NCI-H510A treated with DMSO at 0.1 percent for 48 hours (cell line): ENCODE results near the gene ENOX2.

Source experiments
- DNase-seq: peaks from one replicate; lab custom pipeline; 2025; lab: John Stamatoyannopoulos, UW

The ENOX2 gene

DNA sequence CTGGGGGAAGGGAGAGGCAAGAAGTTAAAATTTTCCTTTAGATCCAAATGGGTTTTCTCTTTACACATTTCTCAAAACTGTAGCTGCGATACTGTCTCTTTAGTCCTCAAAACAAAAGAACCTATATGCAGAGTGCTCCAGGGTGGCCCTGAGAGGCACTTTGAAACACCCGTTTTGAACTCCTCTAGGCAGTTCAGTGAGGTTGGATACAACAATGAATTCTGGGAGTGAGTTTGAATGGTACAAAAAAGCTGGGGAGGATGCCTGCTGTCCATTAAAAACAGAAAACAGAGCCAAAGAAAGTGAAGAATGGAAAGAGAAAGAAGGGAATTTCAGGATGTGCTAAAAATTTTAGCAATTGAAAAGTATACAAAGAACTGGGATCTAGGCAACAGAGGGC lies 23.1 kb downstream of the ENOX2 start:
- DNase-seq: no peak

DNA sequence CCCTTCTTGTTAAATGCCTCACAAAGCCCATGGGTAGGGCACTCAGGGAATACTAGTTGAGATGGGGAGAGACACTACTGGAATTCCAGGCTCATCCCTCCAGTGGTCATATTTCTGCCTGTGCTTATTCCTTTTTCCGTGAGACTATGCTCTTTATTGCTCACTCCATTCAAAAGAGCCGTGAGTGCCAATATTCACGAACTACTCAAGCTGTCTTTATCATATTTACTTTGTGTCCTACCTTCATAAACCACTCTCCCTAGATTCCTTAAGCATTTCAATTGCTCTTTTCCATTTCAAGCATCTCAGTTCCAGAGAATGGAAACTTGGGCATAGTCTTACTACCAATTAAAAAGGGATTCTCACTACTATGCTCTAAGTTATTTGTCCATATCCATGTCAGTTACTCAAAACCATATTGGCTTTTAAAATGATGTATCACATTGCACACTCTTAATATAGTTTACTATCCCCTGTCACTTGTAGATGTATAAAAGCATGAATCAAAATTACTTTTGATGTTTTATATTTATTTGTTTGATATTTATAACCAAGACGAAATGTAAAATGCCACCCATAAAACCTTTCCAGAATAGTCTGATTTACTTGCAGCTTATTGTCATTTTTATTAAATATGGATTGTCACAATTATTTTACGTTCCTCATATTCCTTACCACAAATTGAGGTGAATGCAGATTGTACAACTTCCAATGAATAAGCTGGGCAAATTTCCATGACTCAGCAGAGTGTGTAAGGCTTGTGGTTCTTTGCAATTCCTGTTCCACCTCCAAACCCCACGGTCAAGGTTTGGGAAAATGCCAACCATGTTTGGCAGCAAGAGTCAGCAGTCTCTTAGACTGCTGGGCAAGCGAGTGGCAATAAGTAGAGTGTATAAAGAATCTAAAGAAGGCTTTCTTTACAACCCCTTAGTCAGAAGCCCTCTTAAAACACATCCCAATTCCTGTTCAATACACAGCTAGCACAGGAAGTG lies 24.4 kb downstream of the ENOX2 start:
- DNase-seq: no peak

DNA sequence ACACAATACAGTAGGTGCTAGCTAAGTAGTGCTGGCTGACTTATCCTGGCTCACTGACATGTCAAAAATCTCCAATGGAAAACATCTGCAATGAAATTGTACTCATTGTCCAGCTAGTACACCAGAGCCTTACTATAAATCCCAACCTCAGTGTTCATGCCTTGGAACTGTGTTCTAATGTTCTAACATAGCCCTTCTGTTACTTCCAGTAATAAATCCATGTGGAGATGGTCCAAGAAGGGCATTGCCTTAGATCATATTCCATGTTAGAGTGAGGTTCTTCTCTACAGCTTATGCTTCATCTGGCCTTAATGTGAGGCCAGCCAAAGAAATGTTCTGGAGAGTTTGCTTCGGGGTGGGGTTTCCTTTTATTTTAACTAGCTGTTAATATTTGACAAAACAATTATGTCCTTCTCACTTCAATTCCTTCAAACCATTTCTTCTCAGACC lies 25.1 kb downstream of the ENOX2 start:
- no peak for DNase-seq

DNA sequence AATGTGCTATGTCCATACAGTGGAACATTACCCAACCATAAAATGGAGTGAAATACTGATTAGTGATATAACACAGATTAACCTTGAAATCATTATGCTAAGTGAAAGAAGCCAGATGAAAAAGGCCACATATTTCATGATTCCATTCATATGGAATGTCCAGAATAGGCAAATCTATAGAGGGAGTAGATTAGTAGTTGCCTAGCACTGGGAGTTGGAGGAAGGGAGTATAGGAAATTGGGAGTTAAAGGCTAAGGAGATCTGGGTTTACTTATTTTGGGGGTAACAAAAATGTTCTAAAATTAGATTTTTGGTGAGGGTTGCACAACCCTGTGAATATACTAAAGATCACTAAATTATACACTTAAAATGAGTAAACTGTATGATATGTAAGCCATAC lies 26.8 kb downstream of the ENOX2 start:
- DNase-seq: no peak

DNA sequence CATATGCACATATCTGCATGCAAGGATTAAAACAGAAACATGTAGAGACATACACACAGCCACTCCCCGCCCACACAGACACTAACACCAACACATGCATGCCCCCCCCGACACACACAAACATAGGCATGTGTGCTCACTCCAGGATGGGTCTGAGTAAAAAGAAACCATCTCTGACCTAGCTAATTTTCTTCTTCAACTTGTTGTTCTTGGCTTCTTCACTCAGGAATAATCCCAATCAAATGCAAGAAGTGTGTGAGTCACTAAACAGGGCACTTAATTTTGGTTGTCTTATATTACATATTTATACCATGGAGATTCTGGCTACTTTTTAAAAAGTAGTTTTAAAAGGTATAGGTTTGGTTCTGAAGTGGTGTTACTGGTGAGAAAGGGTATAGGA lies 28.3 kb downstream of the ENOX2 start:
- DNase-seq: no peak

DNA sequence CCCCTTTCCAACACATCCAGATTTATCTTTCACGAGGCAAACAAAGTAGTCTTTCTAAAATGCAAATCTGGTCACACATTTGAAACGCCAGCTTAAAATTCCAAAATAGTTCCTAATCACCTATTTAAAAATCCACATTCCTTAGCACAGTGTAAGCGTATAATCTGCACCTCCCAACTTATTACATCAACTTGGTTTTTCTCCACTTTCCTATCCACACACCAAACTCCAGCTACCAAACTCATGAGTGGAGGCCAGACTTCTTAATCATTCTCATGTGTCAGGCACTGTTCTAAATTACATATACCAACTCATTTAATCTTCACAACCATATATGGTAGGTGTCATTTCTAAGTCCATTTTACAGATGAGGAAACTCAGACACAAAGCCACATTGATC lies 33.8 kb downstream of the ENOX2 start:
- DNase-seq: no peak

DNA sequence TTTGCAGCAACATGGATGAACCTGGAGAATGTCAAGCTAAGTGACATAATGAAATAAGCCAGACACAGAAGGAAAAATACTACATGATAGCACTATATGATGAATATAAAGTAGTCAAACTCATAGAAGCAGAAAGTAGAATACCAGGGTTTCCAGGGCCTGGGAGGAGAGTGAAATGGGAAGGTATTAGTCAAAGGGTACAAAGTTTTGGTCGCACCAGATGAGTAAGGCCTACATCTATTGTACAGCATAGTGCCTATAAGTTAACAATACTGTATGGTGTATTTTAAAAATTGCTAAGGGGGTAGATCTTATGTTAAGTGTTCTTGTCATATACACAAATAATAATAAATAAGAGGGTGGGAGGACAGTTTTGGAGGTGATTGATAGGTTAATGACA lies 41.5 kb downstream of the ENOX2 start:
- no peak for DNase-seq

DNA sequence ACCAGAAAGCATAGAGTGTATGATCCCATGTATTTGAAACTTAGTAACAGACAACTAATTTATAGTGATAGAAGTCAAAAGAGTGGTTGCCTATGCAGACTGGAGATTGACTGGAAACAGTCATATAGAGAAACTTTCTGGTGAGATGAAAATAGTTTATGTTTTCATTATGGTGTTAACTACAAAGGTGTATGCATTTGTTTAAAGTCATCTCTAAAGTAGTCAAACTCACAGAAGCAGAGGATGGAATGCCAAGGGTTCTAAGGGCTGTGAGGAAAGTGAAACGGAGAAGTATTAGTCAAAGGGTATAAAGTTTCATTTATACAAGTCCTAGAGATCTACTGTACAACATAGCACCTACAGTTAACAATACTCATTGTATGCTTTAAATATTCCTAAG lies 45.8 kb downstream of the ENOX2 start:
- no peak for DNase-seq

DNA sequence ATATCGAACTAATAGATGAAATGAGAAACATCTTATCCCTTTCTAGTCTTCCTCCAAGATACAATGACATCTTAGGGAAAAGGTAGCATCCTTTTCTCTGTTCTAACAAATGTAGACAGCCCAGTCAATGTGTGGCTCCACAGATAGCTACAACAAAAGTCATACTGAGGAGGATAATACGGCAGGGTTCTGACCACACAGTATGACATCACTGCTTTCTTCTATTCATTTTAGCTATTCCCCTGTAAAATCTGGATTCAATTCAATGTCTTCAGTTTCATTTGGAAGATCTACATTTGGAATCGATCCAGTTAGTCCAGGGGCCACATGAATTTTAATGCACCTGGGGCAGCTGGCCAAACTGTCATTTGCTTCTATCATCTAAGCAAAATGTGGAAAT lies 51.4 kb downstream of the ENOX2 start:
- no peak for DNase-seq

DNA sequence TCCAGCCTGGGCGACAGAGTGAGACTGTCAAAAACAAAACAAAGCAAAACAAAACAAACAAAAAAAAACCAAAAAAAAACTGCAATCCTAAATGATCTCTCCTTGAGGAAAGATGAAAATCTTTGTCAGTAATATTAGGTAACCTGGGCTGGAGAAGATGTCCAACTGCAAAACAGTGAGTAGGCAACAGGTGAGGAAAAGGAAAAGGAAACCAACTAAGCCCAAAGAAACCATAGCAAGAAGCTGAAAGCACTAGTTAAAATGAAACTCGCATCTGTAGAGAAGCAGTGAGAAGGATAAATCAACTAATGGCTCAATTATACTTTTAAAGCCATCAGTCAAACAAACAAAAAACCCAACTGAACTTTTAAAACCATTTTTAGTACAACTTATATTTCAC lies 54.2 kb downstream of the ENOX2 start:
- DNase-seq: no peak

DNA sequence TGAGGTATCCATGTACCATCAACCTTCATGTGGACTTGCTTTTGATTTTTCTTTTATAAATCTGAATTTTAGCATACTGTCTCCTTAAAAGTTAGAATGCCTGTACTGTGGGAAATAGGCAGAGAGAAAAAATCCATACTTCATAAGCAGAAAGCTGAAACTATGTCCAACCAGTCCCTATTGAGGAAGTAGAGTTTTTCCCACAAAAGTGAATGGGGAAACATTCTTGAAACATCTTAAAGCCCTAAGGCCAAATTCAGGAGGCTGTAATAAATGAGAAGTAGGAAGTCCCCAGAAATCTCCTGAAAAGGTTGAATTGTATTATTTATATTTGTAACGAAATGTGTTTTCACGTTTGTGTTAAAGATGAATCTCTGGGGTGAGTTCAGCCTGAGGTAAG lies 56.3 kb downstream of the ENOX2 start:
- no peak for DNase-seq

DNA sequence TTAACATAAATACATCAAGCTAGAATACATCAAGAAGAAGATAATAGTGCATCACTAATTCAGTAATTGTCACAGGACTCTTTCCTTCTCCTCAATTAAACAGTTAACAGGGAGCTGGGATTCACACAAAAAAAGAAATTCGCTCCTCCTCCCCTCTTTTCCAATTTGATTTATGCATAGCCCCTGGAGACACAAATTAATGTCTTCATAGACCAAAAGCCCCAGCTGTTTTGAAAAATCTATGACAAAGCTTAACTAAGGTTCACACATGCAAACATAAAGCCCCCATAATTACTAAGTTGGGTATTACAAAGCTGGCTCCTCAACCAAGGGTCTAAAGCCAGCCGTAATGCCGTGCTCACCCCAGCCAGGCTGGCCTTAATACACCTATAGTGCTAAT lies 61.2 kb downstream of the ENOX2 start:
- no peak for DNase-seq

DNA sequence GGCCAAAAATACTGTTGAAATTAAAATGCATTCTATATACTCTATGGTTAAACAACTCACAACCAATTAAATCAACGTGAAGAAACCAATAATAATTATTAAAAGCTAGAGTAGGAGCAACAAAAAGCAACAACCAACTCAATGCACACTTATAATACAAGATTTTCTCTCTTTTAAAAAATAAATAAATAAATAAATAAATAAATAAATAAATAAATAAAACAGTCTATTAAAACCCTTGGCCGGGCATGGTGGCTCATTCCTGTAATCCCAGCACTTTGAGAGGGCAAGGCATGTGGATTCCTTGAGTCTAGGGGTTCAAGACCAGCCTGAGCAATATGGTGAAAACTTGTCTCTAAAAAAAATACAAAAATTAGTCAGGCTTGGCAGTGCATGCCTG lies 62.7 kb downstream of the ENOX2 start:
- DNase-seq: no peak

DNA sequence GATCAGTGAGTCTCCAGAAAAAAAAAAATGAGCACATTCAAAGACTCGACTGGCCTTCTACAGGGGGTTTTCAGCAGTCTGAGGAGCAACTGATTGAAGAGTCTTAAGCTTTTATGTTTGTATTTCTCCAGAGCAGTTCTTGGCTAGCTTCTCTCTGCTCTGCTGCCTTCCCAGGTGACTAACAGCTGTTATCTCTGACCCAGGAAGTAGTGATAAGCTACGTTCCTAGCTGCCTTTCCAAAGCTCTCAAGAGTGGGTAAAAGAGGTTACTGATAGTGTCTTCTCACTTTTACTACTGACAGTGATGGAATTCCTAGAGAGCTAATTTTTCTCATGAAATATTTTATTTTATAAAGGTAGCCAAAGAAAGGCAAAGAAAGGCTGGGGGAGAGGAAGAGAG lies 66.6 kb downstream of the ENOX2 start:
- DNase-seq: no peak

DNA sequence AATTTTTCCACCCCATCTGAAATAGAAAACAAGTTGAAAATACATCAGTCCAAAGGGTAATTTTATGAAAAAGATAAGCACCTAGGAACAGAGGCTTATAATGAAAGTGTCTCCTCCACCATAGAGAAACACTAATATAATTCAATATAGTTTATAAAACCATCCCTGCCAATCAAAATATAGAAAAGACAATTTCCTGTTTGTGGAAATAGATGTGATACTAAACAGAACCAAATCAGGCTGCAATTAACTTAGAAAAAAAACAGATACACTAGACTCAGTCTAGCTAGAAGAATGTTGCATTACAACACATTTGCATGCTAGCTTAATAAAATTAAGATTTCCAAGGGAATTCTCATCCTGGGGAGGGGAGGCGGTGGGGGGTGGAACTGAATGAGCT lies 68.2 kb downstream of the ENOX2 start:
- no peak for DNase-seq

DNA sequence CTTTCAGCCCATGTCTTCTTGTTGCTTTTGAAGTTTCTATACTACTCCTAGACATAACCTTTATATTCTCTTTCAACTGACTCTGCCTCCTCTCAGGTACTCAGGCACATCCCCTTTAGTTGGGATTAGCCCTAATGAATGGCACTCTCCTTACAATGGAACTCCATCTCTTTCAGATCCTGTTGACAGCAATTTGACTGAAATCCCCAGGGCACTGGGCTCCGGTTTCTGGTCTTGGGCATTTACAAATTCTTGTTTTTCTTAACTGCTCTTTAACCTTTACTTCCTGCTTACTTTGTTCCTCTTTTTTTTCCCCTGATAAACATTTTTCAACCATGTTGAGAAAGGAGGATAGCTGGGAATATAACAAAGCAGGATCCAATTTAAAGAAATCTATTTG lies 68.9 kb downstream of the ENOX2 start:
- no peak for DNase-seq

DNA sequence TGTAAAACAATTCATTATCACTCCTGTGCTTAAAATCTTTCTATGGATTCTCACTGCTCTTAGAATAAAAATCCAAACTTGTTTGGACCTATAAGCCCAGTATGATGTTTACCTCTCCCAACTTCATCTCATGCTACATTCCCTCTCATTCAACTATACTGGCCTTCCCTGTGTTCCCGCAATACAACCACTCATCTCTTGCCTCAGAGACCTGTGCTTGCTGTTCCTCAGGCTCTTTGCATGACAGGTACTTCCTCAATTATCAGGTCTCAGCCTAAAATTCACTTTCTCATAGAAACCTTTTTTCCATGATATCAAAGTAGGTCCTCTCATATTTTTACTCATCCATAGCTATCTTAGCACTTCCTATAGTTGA lies 71.7 kb downstream of the ENOX2 start:
- DNase-seq: no peak

DNA sequence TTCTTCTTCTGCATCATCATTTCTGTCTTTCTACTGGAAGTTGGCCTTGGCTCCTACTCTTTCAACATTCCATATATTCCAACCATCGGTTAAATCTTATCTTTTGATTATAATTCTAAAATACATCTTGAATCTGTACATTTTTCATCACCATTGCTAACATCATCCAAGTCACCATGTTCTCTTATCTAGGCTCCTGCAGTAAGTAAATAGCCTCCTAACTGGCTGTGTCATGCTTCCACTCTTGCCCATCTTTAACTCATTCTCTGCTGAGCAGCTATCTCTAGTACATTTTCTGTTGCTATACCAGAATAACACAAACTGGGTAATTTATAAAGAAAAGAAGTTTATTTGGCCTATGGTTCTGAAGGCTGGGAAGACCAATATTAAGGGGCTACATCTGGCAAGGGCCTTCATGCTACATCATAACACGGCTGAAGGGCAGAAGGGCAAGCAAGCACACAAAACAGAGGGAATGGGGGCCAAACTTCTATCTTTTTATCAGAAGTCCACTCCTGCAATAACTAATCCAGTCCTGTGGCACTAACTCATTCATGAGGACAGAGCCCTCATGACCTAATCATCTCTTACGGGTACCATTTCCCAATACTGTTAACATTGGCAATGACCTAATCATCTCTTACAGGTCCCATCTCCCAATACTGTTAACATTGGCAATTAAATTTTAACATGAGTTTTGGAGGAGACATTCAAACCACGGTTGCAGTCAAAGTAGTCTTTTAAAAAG lies 72.2 kb downstream of the ENOX2 start:
- DNase-seq: no peak

DNA sequence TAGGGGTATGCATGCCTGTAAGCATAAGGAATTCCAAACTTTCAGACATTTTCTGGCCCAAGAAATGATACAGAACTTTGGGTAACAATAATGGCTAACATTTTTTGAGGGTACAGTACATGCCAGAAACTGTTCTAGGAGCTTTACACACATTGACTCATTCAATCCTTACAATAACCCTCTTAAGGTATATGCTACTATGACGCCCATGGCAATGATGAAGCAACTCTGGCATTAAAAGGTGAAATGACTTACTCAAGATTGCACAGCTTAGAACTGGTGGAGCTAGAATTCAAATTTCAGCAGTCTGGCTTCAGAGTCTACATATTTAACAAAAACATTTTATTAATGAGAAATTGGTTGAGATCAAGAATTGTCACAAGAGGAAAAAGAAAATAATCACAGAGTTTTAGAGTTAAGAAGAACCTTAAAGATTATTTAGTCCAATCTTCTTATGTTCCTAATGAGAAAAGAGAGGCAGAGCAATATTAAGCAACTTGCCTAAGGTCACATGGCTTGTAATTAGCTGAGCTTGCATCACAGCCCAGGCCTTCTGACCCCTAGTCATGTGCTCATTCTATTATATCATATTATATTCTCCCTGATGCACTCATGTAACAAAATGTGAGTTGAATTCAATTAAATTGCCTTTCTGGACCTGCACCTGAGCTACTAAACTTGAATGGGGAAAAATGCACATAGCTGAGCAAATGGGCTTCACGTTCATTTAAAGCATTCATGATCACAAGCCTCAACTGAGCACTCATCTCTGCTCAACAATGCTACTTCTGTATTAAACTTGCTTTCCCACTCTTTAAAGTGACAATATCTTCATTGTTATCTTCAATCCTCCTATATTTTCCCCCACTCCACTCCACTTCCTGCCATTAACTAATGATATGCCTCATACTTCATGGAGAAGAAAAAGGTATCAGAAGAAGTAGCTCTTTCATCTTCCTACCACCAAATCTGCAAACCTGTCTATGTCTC lies 73.2 kb downstream of the ENOX2 start:
- DNase-seq: no peak

DNA sequence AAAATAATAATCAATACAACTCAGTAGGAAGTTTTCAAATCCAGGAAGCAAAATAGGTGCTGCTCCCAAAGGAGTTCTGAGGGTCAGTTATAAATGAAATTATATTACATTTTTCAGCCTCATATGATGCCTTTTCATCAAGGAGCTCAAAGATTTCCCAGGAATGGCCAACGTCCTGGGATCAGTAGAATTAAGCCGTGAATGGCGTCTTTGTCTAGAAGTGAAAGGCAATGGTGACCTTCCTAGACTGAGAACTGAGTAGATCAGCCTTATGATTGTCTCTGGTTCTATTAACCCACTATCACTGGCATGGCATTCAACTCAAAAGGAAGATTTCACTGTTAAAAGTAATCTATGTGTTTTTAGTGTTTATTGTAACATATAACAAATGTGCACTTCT lies 74.4 kb downstream of the ENOX2 start:
- DNase-seq: no peak

DNA sequence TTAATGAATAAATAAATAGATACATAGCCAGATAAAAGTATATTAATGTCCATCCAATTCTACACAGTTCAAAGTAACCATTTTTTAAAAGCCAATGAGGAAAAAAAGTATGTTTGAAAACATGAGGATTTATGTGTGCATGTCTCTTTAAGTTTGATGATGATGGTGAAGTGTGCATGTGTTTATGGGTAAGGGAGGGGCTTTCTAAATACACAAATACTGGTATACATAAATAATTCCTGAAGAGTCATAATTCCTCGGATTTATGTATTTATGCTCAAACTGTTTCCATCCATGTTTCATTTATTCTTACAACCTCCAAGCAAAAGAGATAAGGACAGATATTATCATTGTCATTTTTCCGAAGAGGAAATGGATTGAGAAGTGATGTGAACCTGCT lies 75.4 kb downstream of the ENOX2 start:
- DNase-seq: no peak

DNA sequence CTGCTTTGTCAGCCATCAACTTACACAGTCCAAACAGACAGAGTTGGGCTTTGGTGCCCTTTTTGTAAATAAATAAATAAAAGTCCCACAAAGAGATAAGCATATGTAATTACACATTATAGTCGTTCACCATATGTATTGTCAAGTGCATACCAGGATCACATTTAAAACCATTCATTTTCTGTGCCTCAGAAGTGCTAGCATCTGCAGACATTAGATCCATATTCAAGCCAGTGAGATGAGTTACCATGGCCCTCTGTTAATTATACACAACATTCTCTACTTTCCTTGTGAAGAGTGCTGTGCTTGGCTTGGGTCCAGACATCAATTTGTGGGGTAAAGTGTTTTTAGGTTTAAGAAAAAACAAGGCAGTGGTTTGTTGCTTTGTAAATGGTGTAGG lies 76.8 kb downstream of the ENOX2 start:
- no peak for DNase-seq
